ENCODE measurements around the gene DENND2A. TPM values are rescaled to one million over a fixed set of nuclear protein-coding genes. Genes with fewer than 3 reads are reported as not detected.

The DENND2A gene
- total RNA-seq, 1 donor from 2014 or later: 25.4 TPM

DNA sequence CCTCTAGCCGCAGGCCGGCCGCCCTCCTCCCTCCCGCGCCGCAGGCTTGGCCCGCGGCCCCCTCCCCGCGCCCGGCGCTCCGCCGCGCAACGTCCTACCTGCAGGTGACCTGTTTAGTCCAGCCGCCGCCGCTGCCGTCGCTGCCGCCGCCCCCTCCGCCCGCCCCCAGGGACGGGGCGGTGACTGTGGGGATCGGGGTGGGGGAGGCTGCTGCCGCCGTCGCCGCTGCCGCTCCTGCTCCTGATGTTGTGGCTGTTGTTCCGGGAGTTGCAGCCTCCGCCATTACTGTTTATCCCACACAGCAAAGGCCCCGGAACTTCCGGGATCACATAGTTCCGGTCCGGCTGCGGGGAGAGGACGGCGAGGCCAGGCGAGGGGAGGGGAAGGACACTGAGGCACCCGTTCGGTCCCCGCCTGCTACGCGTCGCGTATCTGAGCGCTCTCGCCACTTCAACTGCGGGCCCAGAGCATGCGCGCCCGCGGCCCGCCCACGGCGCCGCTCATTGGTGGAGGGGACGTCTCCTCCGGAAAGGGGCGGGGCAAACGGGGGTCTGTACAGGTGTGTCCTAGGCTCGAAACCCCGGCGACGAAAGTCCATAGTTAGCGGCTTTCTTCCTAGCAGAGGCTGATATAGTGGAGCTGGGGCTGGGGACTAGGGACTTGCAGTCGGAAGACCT lies 161.4 kb downstream of the DENND2A start, which contains the start of gene MKRN1:
MKRN1 (minus strand) TSS at position 444 of the 677 bp plus-strand sequence; CDS start at position 283, 161 bp downstream.
- H3K27ac Mint-ChIP-seq: peak within 1 kb of the TSS; percentile 99
- DNase-seq (ENCODE audit: extremely low spot score, unreplicated experiment): peak; percentile 93
- TF ChIP-seq, protein P1, sequence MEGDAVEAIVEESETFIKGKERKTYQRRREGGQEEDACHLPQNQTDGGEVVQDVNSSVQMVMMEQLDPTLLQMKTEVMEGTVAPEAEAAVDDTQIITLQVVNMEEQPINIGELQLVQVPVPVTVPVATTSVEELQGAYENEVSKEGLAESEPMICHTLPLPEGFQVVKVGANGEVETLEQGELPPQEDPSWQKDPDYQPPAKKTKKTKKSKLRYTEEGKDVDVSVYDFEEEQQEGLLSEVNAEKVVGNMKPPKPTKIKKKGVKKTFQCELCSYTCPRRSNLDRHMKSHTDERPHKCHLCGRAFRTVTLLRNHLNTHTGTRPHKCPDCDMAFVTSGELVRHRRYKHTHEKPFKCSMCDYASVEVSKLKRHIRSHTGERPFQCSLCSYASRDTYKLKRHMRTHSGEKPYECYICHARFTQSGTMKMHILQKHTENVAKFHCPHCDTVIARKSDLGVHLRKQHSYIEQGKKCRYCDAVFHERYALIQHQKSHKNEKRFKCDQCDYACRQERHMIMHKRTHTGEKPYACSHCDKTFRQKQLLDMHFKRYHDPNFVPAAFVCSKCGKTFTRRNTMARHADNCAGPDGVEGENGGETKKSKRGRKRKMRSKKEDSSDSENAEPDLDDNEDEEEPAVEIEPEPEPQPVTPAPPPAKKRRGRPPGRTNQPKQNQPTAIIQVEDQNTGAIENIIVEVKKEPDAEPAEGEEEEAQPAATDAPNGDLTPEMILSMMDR (conservative IDR thresholded peaks at IDR 0.05): no peak
- H3K27me3 Mint-ChIP-seq: no peaks in the 10 kb centered on the region
- H3K9me3 Mint-ChIP-seq: no peaks in the 10 kb centered on the region
- H3K4me1 Mint-ChIP-seq (ENCODE audit: unreplicated experiment): peaks cover 8% of the 10 kb centered on the region
- peaks cover 5% of the 10 kb centered on the region for H3K36me3 Mint-ChIP-seq
- H3K4me3 Mint-ChIP-seq: peak within 1 kb of the TSS; percentile 99

DNA sequence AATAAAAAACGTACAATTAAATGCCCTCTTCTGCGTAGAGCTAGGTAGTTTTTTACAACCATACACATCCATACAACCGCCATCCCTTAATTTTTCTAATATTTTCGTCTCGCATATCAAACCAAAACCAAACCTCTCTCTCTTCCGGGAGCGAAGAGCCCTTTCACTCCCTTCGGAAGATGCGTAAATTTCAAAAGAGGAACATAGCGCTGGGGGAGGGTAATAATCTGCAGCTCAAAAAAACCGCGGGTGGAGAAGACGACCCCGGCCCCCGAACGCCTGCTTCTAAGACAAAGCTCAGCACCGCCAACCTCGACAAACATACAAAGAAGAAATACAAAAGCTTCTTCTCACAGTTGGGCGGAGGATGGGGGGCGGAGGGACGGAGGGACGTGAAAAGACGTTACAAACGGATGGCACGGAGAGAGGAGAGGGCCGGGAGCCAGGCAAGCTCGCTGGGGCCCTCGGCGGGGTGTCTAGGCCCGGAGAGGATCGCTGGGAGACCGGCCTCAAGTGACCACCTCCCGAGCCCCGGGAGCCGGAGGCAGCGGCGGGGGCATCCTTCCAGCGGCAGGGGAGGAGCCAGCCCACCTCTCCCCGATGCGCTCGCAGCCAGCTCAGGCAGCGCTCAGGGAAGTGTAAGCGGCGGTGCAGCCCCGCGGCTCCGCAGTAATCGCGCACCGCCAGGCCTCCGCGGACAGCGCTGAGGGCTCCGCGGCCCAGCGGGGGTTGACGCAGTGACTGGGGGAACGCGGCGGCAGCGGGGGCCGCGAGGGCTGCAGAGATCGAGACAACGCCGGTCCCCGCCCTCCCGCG lies 162.2 kb downstream of the DENND2A start:
- no peaks in the 10 kb centered on the region for H3K9me3 Mint-ChIP-seq
- no peak for DNase-seq (ENCODE audit: extremely low spot score, unreplicated experiment)
- H3K4me3 Mint-ChIP-seq: peak overlapping the region; percentile 95
- peaks cover 8% of the 10 kb centered on the region for H3K4me1 Mint-ChIP-seq (ENCODE audit: unreplicated experiment)
- peak overlapping the region; percentile 88 for H3K27ac Mint-ChIP-seq
- H3K36me3 Mint-ChIP-seq: peaks cover 5% of the 10 kb centered on the region
- TF ChIP-seq, protein P1 (conservative IDR thresholded peaks at IDR 0.05): no peak
- no peaks in the 10 kb centered on the region for H3K27me3 Mint-ChIP-seq

DNA sequence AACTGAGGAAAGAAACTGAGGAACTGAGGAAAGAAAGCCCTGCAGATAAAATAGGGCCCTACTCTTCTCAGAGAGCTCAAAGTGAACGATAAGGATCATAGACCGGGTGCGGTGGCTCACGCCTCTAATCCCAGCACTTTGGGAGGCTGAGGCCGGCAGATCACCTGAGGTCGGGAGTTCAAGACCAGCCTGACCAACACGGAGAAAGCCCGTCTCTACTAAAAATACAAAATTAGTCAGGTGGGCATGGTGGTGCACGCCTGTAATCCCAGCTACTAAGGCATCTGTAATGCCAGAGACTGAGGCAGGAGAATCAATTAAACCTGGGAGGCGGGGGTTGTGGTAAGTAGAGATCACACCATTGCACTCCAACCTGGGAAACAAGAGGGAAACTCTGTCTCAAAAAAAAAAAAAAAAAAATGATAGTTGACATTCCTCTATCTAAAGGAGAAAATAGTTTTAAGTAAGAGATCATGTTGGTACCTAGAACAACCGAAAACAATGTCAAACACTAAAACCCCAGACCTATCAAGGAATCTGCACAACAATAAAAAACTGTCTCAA lies 163.8 kb downstream of the DENND2A start:
- TF ChIP-seq, protein P1 (conservative IDR thresholded peaks at IDR 0.05): no peak
- Mint-ChIP-seq H3K27me3 (no peaks in the 10 kb centered on the region), H3K9me3 (no peaks in the 10 kb centered on the region), H3K4me3 (peak overlapping the region; percentile 95), H3K4me1 (ENCODE audit: unreplicated experiment) (peaks cover 8% of the 10 kb centered on the region), H3K27ac (peak overlapping the region; percentile 88), H3K36me3 (peaks cover 6% of the 10 kb centered on the region)
- no peak for DNase-seq (ENCODE audit: extremely low spot score, unreplicated experiment)

DNA sequence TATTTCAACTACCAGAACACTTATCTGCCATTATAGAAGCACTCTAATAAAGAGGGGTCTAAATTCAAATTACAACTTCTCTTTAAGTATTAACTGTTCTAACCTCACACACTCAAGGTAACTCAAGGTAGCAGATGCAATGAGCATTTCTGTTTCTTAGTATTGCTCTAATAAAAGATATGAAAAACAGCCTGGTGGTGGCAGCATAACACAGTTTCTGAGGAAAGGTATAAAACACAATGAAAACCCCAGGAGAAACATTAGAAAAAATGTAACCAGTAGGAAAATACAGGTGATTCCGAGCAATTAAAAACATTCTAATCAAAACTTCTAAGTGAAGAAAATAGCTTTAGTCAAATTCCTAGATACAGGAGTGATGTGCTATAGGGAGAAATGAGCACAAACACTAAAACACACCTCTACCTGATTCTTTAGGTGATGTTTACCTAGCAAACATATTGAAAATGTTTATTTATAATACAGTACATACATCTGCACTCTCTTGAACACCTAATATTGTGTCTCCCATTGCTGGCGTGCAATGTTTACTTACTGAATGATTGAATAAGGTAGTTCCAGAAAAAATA lies 164.8 kb downstream of the DENND2A start:
- Mint-ChIP-seq H3K4me3 (peak overlapping the region; percentile 83), H3K9me3 (no peaks in the 10 kb centered on the region), H3K27me3 (no peaks in the 10 kb centered on the region), H3K36me3 (peaks cover 9% of the 10 kb centered on the region), H3K4me1 (ENCODE audit: unreplicated experiment) (peaks cover 8% of the 10 kb centered on the region), H3K27ac (peak overlapping the region; percentile 85)
- no peak for DNase-seq (ENCODE audit: extremely low spot score, unreplicated experiment)
- TF ChIP-seq, protein P1 (conservative IDR thresholded peaks at IDR 0.05): peak; percentile 77

Other genes with a start within 250 kb of the DENND2A start
- gene SLC37A3, start 242.3 kb downstream of the DENND2A start, total RNA-seq (ENCODE audit: low replicate concordance): 48.7 and 53.2 TPM in 2 replicates
- 2.2 and 3.3 TPM in 2 replicates for gene RAB19, start 236.8 kb downstream of the DENND2A start, total RNA-seq (ENCODE audit: low replicate concordance)
- 98.6 and 127 TPM in 2 replicates for gene MKRN1, start 161.3 kb downstream of the DENND2A start, total RNA-seq (ENCODE audit: low replicate concordance)
- 16.3 and 29.5 TPM in 2 replicates for gene ADCK2, start 32.1 kb upstream of the DENND2A start, total RNA-seq (ENCODE audit: low replicate concordance)
- 179 and 258 TPM in 2 replicates for gene NDUFB2, start 55.9 kb upstream of the DENND2A start, total RNA-seq (ENCODE audit: low replicate concordance)